Endodermal cell (in vitro differentiated cells): ENCODE data around the gene CRTAC1. TPM values are rescaled to one million over a fixed set of nuclear protein-coding genes. Genes with fewer than 3 reads are reported as not detected.

Source experiments
- DNase-seq: peaks from one replicate; pipeline ENCODE4 v3.0.0-alpha.2; 2017
- H3K27ac ChIP-seq: 2 replicates; pipeline ENCODE4 v1.5.1; 2013; ENCODE audit warnings: mild to moderate bottlenecking, low read depth, low read length, moderate library complexity
- H3K27me3 ChIP-seq: 2 replicates; pipeline ENCODE4 v1.6.1; 2013; ENCODE audit warnings: mild to moderate bottlenecking, low read length, moderate library complexity; ENCODE audit not compliant: insufficient read depth, control insufficient read depth, poor library complexity, severe bottlenecking
- H3K36me3 ChIP-seq: 2 replicates; pipeline ENCODE4 v1.7.0; 2013; ENCODE audit warnings: mild to moderate bottlenecking, low read length, moderate library complexity; ENCODE audit not compliant: control insufficient read depth, insufficient read depth
- H3K4me1 ChIP-seq: one replicate; pipeline ENCODE4 v1.7.0; 2013; ENCODE audit warnings: low read length; ENCODE audit not compliant: control insufficient read depth, insufficient read depth
- H3K4me3 ChIP-seq: 2 replicates; pipeline ENCODE4 v1.5.1; 2013; ENCODE audit warnings: mild to moderate bottlenecking, low read length, moderate library complexity
- H3K9ac ChIP-seq: 2 replicates; pipeline ENCODE4 v1.6.1; 2013; ENCODE audit warnings: mild to moderate bottlenecking, low read length, moderate library complexity; ENCODE audit not compliant: poor library complexity, severe bottlenecking; ENCODE audit errors: extremely low read depth
- H3K9me3 ChIP-seq: 2 replicates; pipeline ENCODE4 v1.6.1; 2013; ENCODE audit warnings: mild to moderate bottlenecking, low read length, moderate library complexity; ENCODE audit not compliant: control insufficient read depth
- H3K27ac Mint-ChIP-seq: 2 replicates; pipeline ENCODE4 v1.8.0; 2020; ENCODE audit warnings: mixed read lengths
- H3K27me3 Mint-ChIP-seq: 2 replicates; pipeline ENCODE4 v1.8.0; 2021; ENCODE audit warnings: mild to moderate bottlenecking, mixed read lengths; ENCODE audit not compliant: insufficient read depth
- H3K36me3 Mint-ChIP-seq: 2 replicates; pipeline ENCODE4 v1.8.0; 2020; ENCODE audit warnings: low read depth, mixed read lengths
- H3K4me1 Mint-ChIP-seq: 2 replicates; pipeline ENCODE4 v1.8.0; 2020; ENCODE audit warnings: mixed read lengths
- H3K4me3 Mint-ChIP-seq: 2 replicates; pipeline ENCODE4 v1.8.0; 2020; ENCODE audit warnings: mild to moderate bottlenecking, moderate library complexity, mixed read lengths
- H3K9me3 Mint-ChIP-seq: 2 replicates; pipeline ENCODE4 v1.8.0; 2020; ENCODE audit warnings: mild to moderate bottlenecking, mixed read lengths
- WGBS, 2 experiments: methylation state at CpG; one replicate each; pipeline versions ENCODE4 v1.1.5 to v1.1.7; 2013; ENCODE audit warnings: missing lambda C conversion rate in 2 of 2, mixed read lengths in 1 of 2; ENCODE audit not compliant: insufficient coverage in 1 of 2, insufficient read length in 1 of 2; 5-methylcytosine and 5-hydroxymethylcytosine counted together
- total RNA-seq, 2 donors: library from RNA; stranded (reverse); fragmentation: NEBNext Ultra II Directional in 1 of 2; extraction: Animal tissue kit (Norgen Biotek cat#: 25700) in 1 of 2; gene quantifications; 2 replicates in 1 of 2; 3 replicates in 1 of 2; pipeline ENCODE4 v1.2.1, GENCODE V29; 2021
- TF ChIP-seq, protein P1 (sequence below): fragments of 200-600 bp; sonication (generic); conservative IDR thresholded peaks from 2 replicates; pipeline ENCODE4 v1.5.0; 2021; ENCODE audit warnings: antibody characterized with exemption, mild to moderate bottlenecking

The CRTAC1 gene
- total RNA-seq, 2 donors from 2014 or later, result 0.13 to 0.24 TPM

DNA sequence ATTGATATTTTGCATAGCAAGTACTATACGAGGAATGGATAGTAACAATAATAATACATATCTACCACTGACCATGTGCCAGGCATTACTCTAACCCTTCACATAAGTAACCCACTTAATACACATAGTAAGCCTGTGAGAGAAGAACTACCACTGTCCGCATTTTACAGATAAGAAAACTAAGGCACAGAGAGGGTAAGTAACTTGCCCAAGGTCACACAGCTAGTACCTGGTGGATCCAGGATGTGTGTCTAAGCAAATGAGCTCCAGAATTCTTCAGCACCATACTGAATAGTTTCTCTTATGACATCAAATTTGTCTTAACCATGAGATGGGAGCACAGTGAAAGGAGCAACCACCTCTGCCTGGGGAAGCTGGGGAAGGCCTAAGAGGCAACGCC, 10.2 kb downstream of the CRTAC1 start:
- Mint-ChIP-seq H3K27ac (no peak overlapping the region), H3K36me3 (no peaks in the 10 kb centered on the region), H3K9me3 (no peaks in the 10 kb centered on the region), H3K4me1 (no peaks in the 10 kb centered on the region), H3K4me3 (no peak overlapping the region), H3K27me3 (peaks cover 20% of the 10 kb centered on the region)
- no peak for DNase-seq
- Histone ChIP-seq H3K36me3 (no peaks in the 10 kb centered on the region), H3K9me3 (no peaks in the 10 kb centered on the region), H3K4me1 (no peaks in the 10 kb centered on the region), H3K4me3 (no peak overlapping the region), H3K9ac (no peak overlapping the region), H3K27ac (no peak overlapping the region), H3K27me3 (peaks cover 11% of the 10 kb centered on the region)
- TF ChIP-seq, protein P1, sequence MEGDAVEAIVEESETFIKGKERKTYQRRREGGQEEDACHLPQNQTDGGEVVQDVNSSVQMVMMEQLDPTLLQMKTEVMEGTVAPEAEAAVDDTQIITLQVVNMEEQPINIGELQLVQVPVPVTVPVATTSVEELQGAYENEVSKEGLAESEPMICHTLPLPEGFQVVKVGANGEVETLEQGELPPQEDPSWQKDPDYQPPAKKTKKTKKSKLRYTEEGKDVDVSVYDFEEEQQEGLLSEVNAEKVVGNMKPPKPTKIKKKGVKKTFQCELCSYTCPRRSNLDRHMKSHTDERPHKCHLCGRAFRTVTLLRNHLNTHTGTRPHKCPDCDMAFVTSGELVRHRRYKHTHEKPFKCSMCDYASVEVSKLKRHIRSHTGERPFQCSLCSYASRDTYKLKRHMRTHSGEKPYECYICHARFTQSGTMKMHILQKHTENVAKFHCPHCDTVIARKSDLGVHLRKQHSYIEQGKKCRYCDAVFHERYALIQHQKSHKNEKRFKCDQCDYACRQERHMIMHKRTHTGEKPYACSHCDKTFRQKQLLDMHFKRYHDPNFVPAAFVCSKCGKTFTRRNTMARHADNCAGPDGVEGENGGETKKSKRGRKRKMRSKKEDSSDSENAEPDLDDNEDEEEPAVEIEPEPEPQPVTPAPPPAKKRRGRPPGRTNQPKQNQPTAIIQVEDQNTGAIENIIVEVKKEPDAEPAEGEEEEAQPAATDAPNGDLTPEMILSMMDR, result no peak
- 91 to 100% methylated on average over 1 to 3 of the region's 3 CpGs for WGBS, 2 experiments

DNA sequence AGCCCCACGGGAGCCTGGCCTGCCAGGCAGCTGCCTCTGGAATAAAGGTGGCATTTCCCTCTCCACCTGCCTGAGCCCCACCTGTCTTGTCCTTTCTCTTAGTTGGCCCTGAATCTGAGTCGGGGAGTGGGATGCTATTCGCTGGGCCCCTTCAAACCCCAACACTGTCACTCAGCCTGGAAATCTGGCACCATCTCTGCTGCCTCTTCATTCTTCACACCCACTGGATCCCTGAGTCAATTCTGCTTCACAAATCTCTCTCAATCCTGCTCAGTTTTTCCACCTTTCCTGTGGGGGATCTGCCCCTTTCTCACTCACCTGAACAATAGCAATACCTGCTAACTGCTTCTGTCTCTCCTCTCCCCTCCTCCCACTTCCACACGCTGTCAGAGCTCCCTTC, 10.6 kb downstream of the CRTAC1 start:
- TF ChIP-seq, protein P1, result no peak
- Mint-ChIP-seq H3K27me3 (peaks cover 20% of the 10 kb centered on the region), H3K36me3 (no peaks in the 10 kb centered on the region), H3K27ac (no peak overlapping the region), H3K4me3 (no peak overlapping the region), H3K9me3 (no peaks in the 10 kb centered on the region), H3K4me1 (no peaks in the 10 kb centered on the region)
- Histone ChIP-seq H3K9ac (no peak overlapping the region), H3K4me1 (no peaks in the 10 kb centered on the region), H3K27ac (no peak overlapping the region), H3K27me3 (peaks cover 12% of the 10 kb centered on the region), H3K36me3 (no peaks in the 10 kb centered on the region), H3K9me3 (no peaks in the 10 kb centered on the region), H3K4me3 (no peak overlapping the region)
- DNase-seq, result peak; percentile 29
- 79 to 89% methylated on average over 2 to 4 of the region's 4 CpGs for WGBS, 2 experiments

DNA sequence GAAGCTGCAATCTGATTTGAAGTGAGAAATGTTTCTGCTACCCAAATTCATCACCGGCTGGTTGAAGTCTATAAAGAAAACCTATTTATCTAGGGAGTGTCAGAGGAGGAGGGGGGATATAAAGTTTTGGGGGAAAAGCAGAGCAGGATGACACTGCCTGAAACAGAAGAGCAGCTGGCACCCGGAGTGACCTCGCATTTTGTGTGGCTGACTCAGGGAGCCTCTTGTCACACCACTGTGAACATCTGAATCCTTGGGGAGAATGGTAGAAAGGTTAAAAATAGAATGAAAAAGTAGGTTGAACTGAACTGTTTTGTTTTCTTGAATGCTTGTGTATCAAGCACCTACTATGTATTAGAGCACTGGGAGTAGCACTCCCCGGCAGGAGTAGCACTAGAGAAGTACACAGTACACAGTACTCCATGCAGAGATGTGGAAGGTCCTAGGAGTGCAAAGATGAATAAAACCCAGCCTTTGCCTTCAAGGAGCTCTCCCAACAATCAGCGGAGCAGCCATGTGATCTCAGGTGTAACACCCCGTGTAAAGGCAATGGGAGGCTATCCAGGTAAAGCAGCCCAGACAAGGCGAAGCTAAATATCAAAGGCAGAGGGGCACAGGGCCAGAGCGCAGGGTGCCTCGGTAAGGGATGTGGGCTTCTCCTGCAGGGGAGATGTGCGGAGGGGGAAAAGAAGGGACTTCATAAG, 13.5 kb downstream of the CRTAC1 start:
- Histone ChIP-seq H3K36me3 (no peaks in the 10 kb centered on the region), H3K27me3 (peaks cover 12% of the 10 kb centered on the region), H3K9me3 (no peaks in the 10 kb centered on the region), H3K4me3 (no peak overlapping the region), H3K27ac (no peak overlapping the region), H3K9ac (no peak overlapping the region), H3K4me1 (no peaks in the 10 kb centered on the region)
- WGBS, 2 experiments, result 90 to 93% methylated on average over 8 to 10 of the region's 10 CpGs
- H3K27ac Mint-ChIP-seq, result no peak overlapping the region
- H3K4me3 Mint-ChIP-seq, result no peak overlapping the region
- no peaks in the 10 kb centered on the region for H3K9me3 Mint-ChIP-seq
- DNase-seq, result no peak
- no peaks in the 10 kb centered on the region for H3K36me3 Mint-ChIP-seq
- H3K27me3 Mint-ChIP-seq, result peaks cover 14% of the 10 kb centered on the region
- TF ChIP-seq, protein P1, result no peak
- no peaks in the 10 kb centered on the region for H3K4me1 Mint-ChIP-seq
